ENCODE measurements around the gene ARHGEF39.

DNA sequence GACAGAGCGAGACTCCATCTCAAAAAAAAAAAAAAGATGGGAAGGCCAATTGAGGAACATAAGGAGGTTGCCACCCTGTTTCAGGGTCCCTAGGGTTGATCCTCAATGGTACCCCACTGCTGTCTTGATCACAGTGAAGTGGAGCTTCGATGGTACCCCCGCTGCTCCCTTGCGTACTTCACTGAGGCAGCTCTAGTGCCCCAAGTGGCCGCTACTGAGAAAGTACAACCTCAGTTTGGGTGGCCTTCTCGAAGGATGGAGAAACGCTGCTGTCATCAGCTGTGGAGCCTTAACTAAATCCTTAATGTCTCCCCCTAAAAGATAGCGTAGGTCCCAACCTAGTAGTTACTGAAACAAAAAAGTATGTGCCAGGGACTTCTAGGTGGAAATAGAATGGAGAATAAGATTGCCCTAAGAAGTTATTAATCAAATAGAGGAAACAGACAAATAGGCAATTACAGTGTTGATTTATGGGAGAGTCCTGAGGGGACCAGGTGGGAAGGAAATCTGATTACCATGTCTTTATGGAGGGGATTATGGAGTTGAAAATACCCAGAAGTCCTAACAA, 53.7 kb downstream of the ARHGEF39 start:
- TF ChIP-seq, protein P1, sequence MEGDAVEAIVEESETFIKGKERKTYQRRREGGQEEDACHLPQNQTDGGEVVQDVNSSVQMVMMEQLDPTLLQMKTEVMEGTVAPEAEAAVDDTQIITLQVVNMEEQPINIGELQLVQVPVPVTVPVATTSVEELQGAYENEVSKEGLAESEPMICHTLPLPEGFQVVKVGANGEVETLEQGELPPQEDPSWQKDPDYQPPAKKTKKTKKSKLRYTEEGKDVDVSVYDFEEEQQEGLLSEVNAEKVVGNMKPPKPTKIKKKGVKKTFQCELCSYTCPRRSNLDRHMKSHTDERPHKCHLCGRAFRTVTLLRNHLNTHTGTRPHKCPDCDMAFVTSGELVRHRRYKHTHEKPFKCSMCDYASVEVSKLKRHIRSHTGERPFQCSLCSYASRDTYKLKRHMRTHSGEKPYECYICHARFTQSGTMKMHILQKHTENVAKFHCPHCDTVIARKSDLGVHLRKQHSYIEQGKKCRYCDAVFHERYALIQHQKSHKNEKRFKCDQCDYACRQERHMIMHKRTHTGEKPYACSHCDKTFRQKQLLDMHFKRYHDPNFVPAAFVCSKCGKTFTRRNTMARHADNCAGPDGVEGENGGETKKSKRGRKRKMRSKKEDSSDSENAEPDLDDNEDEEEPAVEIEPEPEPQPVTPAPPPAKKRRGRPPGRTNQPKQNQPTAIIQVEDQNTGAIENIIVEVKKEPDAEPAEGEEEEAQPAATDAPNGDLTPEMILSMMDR (IDR thresholded peaks at IDR 0.05) = peak; percentile 31 to 65 (median 46)
- TF ChIP-seq POLR2A (IDR thresholded peaks at IDR 0.05) = no peak
